ENCODE results near the gene CHM. TPM values are rescaled to one million over a fixed set of nuclear protein-coding genes. Genes with fewer than 3 reads are reported as not detected.
A peak's percentile ranks its signal among the peaks of the same experiment; 100 is the strongest.

The CHM gene
- total and polyA plus RNA-seq, 2 experiments from 2014 or later, result 19.0 to 19.1 TPM

GRCh38 chrX:86078650-86079049 is 31.3 kb upstream of the CHM start (continued):
- TF ChIP-seq REST (IDR thresholded peaks at IDR 0.05; ENCODE audit: unreplicated experiment) (no peak), STAT1 (IDR thresholded peaks at IDR 0.05; ENCODE audit: unreplicated experiment) (no peak), JUNB (IDR thresholded peaks at IDR 0.05; ENCODE audit: unreplicated experiment) (no peak), NANOG (IDR thresholded peaks at IDR 0.05; ENCODE audit: borderline replicate concordance) (no peak), EZH2 (IDR thresholded peaks at IDR 0.05; ENCODE audit: low read depth, unreplicated experiment) (no peak), ZNF331 (CRISPR knock-in tag; IDR thresholded peaks at IDR 0.05; ENCODE audit: low read depth) (no peak)

GRCh38 chrX:86066998-86067397 is 19.6 kb upstream of the CHM start:
- H3K27ac Mint-ChIP-seq, result no peak overlapping the region
- H4K20me1 ChIP-seq (replicated peaks; ENCODE audit: insufficient read depth), result no peaks in the 10 kb centered on the region
- H3K9me3 Mint-ChIP-seq, result no peaks in the 10 kb centered on the region; the same call in 1 of the 3 replicates
- no peaks in the 10 kb centered on the region for H3K27me3 ChIP-seq (ENCODE audit: insufficient read depth)
- no peaks in the 10 kb centered on the region for H3K4me1 ChIP-seq (ENCODE audit: insufficient read depth)
- no peaks in the 10 kb centered on the region for H3K79me2 ChIP-seq (replicated peaks; ENCODE audit: insufficient read depth)
- TF ChIP-seq STAT1 (IDR thresholded peaks at IDR 0.05; ENCODE audit: unreplicated experiment) (no peak), NANOG (IDR thresholded peaks at IDR 0.05; ENCODE audit: borderline replicate concordance) (no peak), CTCF (conservative IDR thresholded peaks at IDR 0.05; ENCODE audit: low read depth in 2 of 2) (peak; percentile 15 to 38; a peak in 3 of 4 replicates), REST (IDR thresholded peaks at IDR 0.05; ENCODE audit: unreplicated experiment) (no peak), JUNB (IDR thresholded peaks at IDR 0.05; ENCODE audit: unreplicated experiment) (no peak), ETS1 (IDR thresholded peaks at IDR 0.05) (no peak), CREB1 (CRISPR knock-in tag; IDR thresholded peaks at IDR 0.05; ENCODE audit: low read depth) (no peak), ZNF331 (CRISPR knock-in tag; IDR thresholded peaks at IDR 0.05; ENCODE audit: low read depth) (no peak)
- no peak overlapping the region for H3K4me3 ChIP-seq
- no peak overlapping the region for H3K4me2 ChIP-seq
- H3K27ac ChIP-seq (ENCODE audit: low read depth), result no peak overlapping the region
- H3K36me3 Mint-ChIP-seq (ENCODE audit: low read depth), result no peaks in the 10 kb centered on the region
- H3K27me3 Mint-ChIP-seq (ENCODE audit: insufficient read depth, low read depth, poor library complexity), result no peaks in the 10 kb centered on the region
- no peaks in the 10 kb centered on the region for H3K36me3 ChIP-seq (ENCODE audit: insufficient read depth)
- peak; percentile 3 for DNase-seq (ENCODE audit: low spot score)
- H3F3A ChIP-seq (replicated peaks; ENCODE audit: low read depth), result no peaks in the 10 kb centered on the region
- no peak for ATAC-seq
- H3K4me1 Mint-ChIP-seq, result no peaks in the 10 kb centered on the region
- H3K9me2 ChIP-seq (ENCODE audit: insufficient read depth), result no peaks in the 10 kb centered on the region
- H2AFZ ChIP-seq, result no peak overlapping the region
- H3K4me3 Mint-ChIP-seq, result no peak overlapping the region
